ENCODE data around the gene PDF. TPM values are rescaled to one million over a fixed set of nuclear protein-coding genes. Genes with fewer than 3 reads are reported as not detected.

PDF gene, protein sequence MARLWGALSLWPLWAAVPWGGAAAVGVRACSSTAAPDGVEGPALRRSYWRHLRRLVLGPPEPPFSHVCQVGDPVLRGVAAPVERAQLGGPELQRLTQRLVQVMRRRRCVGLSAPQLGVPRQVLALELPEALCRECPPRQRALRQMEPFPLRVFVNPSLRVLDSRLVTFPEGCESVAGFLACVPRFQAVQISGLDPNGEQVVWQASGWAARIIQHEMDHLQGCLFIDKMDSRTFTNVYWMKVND
- total RNA-seq, result 10 to 100 TPM; 17.7 to 20.1 (median 18.1) TPM

DNA sequence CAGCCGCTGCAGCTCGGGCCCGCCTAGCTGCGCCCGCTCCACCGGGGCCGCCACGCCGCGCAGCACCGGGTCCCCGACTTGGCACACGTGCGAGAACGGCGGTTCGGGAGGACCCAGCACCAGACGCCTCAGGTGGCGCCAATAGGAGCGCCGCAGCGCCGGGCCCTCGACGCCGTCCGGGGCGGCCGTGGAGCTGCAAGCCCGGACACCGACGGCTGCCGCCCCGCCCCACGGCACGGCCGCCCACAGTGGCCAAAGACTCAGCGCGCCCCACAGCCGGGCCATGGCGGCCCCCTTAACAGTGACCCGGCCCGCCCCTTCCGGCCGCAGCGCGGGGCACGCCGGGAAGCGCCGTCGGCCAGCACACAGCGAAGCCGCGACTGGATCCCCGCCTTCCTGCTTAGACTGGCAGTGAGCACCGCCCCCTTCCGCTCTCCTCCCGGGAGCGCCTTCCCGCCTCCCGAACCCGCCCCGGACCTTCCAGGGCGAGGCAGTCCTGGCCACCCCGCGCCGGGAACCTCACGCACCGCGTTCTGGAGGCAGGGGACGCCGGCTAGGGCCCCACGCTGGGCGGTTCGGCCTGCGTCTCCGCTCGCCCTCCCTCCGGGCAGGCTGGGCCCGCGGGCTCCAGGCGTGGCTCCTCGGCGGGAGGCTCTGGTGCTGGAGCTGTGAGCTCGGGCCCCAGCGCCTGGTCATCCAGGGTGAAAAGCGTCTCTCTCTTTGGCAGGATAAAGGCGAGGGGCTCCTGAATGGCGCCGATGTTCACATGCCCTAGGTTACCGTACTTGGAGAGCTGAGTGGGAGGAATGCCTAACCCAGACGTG is at the start of gene PDF:
Gene PDF, minus strand, starts transcription at position 303 of the 824 bp plus-strand sequence. Its CDS starts 18 bp downstream, at position 285.
- peak; percentile 92 to 98 for DNase-seq (ENCODE audit: low spot score in 2 of 2)
- WGBS, 2 donors, result 0% methylated on average over 41 to 43 of the region's 93 CpGs
- intact Hi-C loops (cut with DNase I; ENCODE audit: low total_unique reads), result no loop called here
- peak within 1 kb of the TSS; percentile 64 for H3K4me3 ChIP-seq (ENCODE audit: low read depth, poor library complexity, severe bottlenecking)
- TF ChIP-seq, protein P1, sequence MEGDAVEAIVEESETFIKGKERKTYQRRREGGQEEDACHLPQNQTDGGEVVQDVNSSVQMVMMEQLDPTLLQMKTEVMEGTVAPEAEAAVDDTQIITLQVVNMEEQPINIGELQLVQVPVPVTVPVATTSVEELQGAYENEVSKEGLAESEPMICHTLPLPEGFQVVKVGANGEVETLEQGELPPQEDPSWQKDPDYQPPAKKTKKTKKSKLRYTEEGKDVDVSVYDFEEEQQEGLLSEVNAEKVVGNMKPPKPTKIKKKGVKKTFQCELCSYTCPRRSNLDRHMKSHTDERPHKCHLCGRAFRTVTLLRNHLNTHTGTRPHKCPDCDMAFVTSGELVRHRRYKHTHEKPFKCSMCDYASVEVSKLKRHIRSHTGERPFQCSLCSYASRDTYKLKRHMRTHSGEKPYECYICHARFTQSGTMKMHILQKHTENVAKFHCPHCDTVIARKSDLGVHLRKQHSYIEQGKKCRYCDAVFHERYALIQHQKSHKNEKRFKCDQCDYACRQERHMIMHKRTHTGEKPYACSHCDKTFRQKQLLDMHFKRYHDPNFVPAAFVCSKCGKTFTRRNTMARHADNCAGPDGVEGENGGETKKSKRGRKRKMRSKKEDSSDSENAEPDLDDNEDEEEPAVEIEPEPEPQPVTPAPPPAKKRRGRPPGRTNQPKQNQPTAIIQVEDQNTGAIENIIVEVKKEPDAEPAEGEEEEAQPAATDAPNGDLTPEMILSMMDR (IDR thresholded peaks at IDR 0.05), result peak in 1 of 3 donors; percentile 24
- no peak for TF ChIP-seq POLR2A (IDR thresholded peaks at IDR 0.05)

DNA sequence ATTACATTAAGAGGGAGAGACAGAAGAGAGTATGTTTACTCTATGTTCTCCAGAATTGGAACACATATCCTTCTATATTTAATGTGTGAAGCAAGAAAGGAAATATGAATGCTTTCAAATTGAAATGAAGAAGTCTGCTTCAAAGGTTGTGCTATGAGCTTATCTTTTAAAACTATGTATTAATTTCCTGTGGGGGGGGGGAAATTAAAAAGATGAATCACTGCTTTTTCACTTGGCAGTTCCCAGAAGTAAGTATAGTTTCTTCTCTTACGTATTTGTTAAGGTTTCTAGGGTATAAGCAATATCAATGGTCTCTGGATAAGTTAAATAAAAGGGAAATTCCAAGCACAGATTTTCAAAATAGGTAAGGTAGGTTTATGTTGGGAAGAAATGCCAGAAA is 48.4 kb upstream of the PDF start:
- 74 to 76% methylated on average over 1 of the region's 1 CpG for WGBS, 2 donors
- TF ChIP-seq POLR2A (IDR thresholded peaks at IDR 0.05), result no peak
- TF ChIP-seq, protein P1 (IDR thresholded peaks at IDR 0.05), result no peak
- DNase-seq (ENCODE audit: low spot score in 2 of 2), result no peak
- H3K4me3 ChIP-seq (ENCODE audit: low read depth, poor library complexity, severe bottlenecking), result no peak overlapping the region
- intact Hi-C loops (cut with DNase I; ENCODE audit: low total_unique reads), result no loop called here

DNA sequence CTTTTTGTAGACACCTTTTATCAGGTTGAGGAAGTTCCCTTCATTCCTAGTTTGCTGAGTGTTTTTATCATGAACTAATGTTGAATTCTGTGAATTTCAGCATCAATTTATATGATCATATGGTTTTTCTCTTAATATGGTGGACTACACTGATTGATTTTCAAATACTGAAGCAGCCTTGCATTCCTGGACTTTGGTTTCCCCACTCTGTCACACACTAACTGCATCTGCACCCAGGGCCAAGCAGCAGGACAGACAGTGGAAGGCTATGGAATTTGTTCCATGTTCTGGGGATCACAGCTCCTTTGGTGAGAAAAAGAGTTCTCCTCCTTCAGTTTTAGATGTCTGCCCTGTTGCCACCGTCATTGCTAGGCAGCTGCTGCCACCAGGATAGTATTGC is 47.6 kb upstream of the PDF start:
- TF ChIP-seq, protein P1 (IDR thresholded peaks at IDR 0.05), result no peak
- no peak for TF ChIP-seq POLR2A (IDR thresholded peaks at IDR 0.05)
- intact Hi-C loops (cut with DNase I; ENCODE audit: low total_unique reads), result no loop called here
- WGBS, 2 donors, result 88 to 96% methylated on average over 1 of the region's 1 CpG
- no peak overlapping the region for H3K4me3 ChIP-seq (ENCODE audit: low read depth, poor library complexity, severe bottlenecking)
- DNase-seq (ENCODE audit: low spot score in 2 of 2), result no peak

DNA sequence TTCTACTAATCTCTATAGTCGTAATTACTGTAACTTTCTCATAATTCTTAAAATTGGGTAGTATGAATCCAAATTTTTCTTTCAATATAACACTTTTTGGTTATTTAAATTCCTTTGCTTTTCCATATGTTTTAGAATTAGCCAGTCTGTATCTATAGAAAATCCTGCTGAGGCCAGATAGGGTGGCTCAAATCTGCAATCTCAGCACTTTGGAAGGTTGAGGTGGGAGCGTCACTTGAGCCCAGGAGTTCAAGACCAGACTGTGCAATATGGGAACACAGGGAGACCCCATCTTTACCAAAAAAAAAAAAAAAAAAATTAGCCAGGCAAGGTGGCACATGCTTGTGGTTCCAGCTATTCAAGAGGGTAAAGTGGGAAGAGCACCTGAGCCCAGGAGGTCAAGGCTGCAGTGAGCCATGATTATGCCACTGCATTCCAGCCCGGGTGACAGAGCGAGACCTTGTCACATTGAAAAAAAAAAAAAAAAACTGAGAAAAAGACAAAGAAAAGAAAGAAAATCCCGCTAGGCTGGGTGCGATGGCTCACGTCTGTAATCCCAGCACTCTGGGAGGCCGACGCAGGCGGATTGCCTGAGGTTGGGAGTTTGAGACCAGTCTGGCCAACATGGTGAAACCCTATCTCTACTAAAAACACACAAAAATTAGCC is 46.1 kb upstream of the PDF start:
- DNase-seq (ENCODE audit: low spot score in 2 of 2), result no peak
- no peak for TF ChIP-seq POLR2A (IDR thresholded peaks at IDR 0.05)
- TF ChIP-seq, protein P1 (IDR thresholded peaks at IDR 0.05), result no peak
- 94 to 96% methylated on average over 10 of the region's 10 CpGs for WGBS, 2 donors
- no peak overlapping the region for H3K4me3 ChIP-seq (ENCODE audit: low read depth, poor library complexity, severe bottlenecking)
- intact Hi-C loops (cut with DNase I; ENCODE audit: low total_unique reads), result no loop called here

DNA sequence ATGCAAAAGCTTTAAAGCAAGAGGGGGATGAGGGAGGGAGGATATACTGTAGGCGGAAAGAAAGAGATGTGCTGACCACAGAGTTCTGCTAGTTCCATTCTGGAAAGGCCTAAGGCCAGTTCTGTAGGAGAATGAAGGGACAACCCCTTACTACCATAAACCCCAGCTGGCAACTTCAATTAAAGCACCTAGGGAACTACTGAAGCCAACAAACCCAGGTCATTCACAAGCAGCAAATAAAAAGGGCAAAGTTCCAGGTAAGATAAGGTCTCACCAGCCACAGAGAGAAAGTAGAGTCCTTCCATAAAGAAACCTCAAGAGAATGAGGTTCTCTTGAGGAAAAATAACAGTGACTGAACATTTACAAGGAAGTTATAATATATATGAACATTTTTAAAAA is 42.6 kb upstream of the PDF start:
- intact Hi-C loops (cut with DNase I; ENCODE audit: low total_unique reads), result no loop called here
- H3K4me3 ChIP-seq (ENCODE audit: low read depth, poor library complexity, severe bottlenecking), result no peak overlapping the region
- no peak for DNase-seq (ENCODE audit: low spot score in 2 of 2)
- 79 to 91% methylated on average over 1 of the region's 1 CpG for WGBS, 2 donors
- TF ChIP-seq, protein P1 (IDR thresholded peaks at IDR 0.05), result no peak
- no peak for TF ChIP-seq POLR2A (IDR thresholded peaks at IDR 0.05)
